ENCODE measurements around the gene SLC9A8. TPM values are rescaled to one million over a fixed set of nuclear protein-coding genes. Genes with fewer than 3 reads are reported as not detected.

SLC9A8 gene
- total and polyA plus RNA-seq, 8 donors, result 2.3 to 21.0 (median 11.9) TPM

DNA sequence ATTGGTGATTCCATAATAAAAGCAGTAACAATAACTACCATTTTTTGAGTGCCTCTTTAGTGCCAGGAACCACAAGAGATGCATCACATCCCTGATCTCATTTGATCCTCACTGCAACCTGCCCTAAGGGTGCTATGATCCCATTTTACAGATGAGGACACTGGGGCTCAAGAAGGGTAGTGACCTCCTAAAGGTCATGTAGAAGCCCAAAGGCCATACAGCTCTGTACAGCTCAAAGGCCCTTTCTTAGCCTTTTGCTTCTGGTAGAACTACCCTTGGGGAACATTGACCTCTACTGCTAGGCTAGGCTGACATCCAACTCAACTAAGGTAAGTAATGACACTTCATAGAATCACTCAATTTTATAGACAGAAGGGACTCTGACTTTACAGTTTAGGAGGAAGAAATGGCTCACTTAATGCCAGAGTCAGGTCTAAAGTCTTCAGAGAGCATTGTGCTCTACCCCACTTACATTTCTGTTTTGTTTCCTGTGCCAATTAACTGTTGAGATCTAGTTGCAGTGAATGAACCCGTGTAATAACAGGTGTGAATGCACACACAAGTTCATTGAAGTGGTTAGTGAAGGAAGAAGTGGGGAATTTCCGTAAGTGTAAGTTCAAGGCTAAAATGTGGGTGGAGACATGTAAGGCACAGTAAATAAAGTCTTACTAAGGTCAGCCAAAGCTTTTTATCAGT, 10.7 kb downstream of the SLC9A8 start:
- TF ChIP-seq CTCF (IDR thresholded peaks at IDR 0.05) (no peak), POLR2AphosphoS5 (IDR thresholded peaks at IDR 0.05) (peak in 1 of 3 donors; percentile 10)
- WGBS, 5 donors, result 14 to 40% (median 22%) methylated on average over 2 of the region's 2 CpGs
- Histone ChIP-seq H3K9me3 (no peaks in the 10 kb centered on the region), H3K27ac (peak overlapping the region; percentile 19 to 76 (median 41)), H3K27me3 (no peaks in the 10 kb centered on the region), H3K36me3 (peaks cover 5 to 69% (median 59%) of the 10 kb centered on the region in 4 donors), H3K4me1 (peaks cover 18 to 57% (median 28%) of the 10 kb centered on the region in 4 donors), H3K4me3 (no peak overlapping the region)
- intact Hi-C loops (cut with DNase I; ENCODE audit: low total_unique reads), result no loop called here
- DNase-seq, result peak in 1 of 2 donors; percentile 60

GRCh38 chr20:49824206-49824605, 11.6 kb downstream of the SLC9A8 start:
- Histone ChIP-seq H3K4me1 (peaks cover 18 to 48% (median 28%) of the 10 kb centered on the region in 4 donors), H3K4me3 (no peak overlapping the region), H3K9me3 (no peaks in the 10 kb centered on the region), H3K27me3 (no peaks in the 10 kb centered on the region), H3K36me3 (peaks cover 5 to 68% (median 59%) of the 10 kb centered on the region in 4 donors), H3K27ac (peak overlapping the region in 3 of 5 donors; percentile 41 to 76 (median 55))
- 83 to 92% (median 87%) methylated on average over 2 of the region's 2 CpGs for WGBS, 5 donors
- intact Hi-C loops (cut with DNase I; ENCODE audit: low total_unique reads), result no loop called here
- TF ChIP-seq EP300 (IDR thresholded peaks at IDR 0.05) (no peak), POLR2A (IDR thresholded peaks at IDR 0.05) (no peak), CTCF (IDR thresholded peaks at IDR 0.05) (no peak), POLR2AphosphoS5 (IDR thresholded peaks at IDR 0.05) (no peak)
- DNase-seq, result no peak

GRCh38 chr20:49825521-49826033, 12.9 kb downstream of the SLC9A8 start:
- H3K27me3 ChIP-seq, result no peaks in the 10 kb centered on the region
- H3K27ac ChIP-seq, result no peak overlapping the region
- H3K9me3 ChIP-seq, result no peaks in the 10 kb centered on the region
- no peak for DNase-seq
- TF ChIP-seq POLR2A (IDR thresholded peaks at IDR 0.05), result no peak
- TF ChIP-seq CTCF (IDR thresholded peaks at IDR 0.05), result no peak
- no peak for TF ChIP-seq POLR2AphosphoS5 (IDR thresholded peaks at IDR 0.05)
- no peak for TF ChIP-seq EP300 (IDR thresholded peaks at IDR 0.05)
- intact Hi-C loops (cut with DNase I; ENCODE audit: low total_unique reads), result no loop called here
- peaks cover 18 to 45% (median 27%) of the 10 kb centered on the region in 4 donors for H3K4me1 ChIP-seq
- peaks cover 10 to 70% (median 61%) of the 10 kb centered on the region in 4 donors for H3K36me3 ChIP-seq
- H3K4me3 ChIP-seq, result no peak overlapping the region
- 84 to 90% (median 86%) methylated on average over 7 of the region's 7 CpGs for WGBS, 5 donors

GRCh38 chr20:49831022-49831769, 18.6 kb downstream of the SLC9A8 start:
- intact Hi-C loops (cut with DNase I; ENCODE audit: low total_unique reads), result no loop called here
- H3K9me3 ChIP-seq, result no peaks in the 10 kb centered on the region
- H3K27me3 ChIP-seq, result no peaks in the 10 kb centered on the region
- no peak for DNase-seq
- WGBS, 5 donors, result 73 to 80% (median 76%) methylated on average over 11 of the region's 11 CpGs
- peaks cover 11 to 36% (median 16%) of the 10 kb centered on the region in 4 donors for H3K4me1 ChIP-seq
- H3K27ac ChIP-seq, result peak overlapping the region in 4 of 5 donors; percentile 21 to 80 (median 66)
- no peak overlapping the region for H3K4me3 ChIP-seq
- H3K36me3 ChIP-seq, result peaks cover 5 to 63% (median 45%) of the 10 kb centered on the region in 4 donors
- TF ChIP-seq POLR2AphosphoS5 (IDR thresholded peaks at IDR 0.05) (no peak), POLR2A (IDR thresholded peaks at IDR 0.05) (no peak), CTCF (IDR thresholded peaks at IDR 0.05) (no peak), EP300 (IDR thresholded peaks at IDR 0.05) (no peak)

Measured in stomach (tissue), 9 donors.